Thyroid gland (tissue), 4 donors: Measurements from ENCODE around the gene RPL15.

Experiments
- POLR2A ChIP-seq, 2 donors: fragments of 450-650 bp; IDR thresholded peaks; one replicate each; pipeline ENCODE4 v1.6.1; 2017; ENCODE audit warnings: antibody characterized with exemption in 2 of 2, mild to moderate bottlenecking in 2 of 2, moderate library complexity in 1 of 2
- TF ChIP-seq, protein P1 (sequence below), 6 experiments: fragments of 200-600 bp in 3 of 6; fragments of 450-650 bp in 3 of 6; sonication (generic) in 3 of 6; IDR thresholded peaks; one replicate each; pipeline ENCODE4 v1.5.1; 2016 to 2019; ENCODE audit warnings: antibody characterized with exemption in 6 of 6, mild to moderate bottlenecking in 2 of 6, inconsistent platforms in 1 of 6, moderate library complexity in 1 of 6

GRCh38 chr3:23886311-23886710 is 30.6 kb upstream of the RPL15 start:
- TF ChIP-seq, protein P1, sequence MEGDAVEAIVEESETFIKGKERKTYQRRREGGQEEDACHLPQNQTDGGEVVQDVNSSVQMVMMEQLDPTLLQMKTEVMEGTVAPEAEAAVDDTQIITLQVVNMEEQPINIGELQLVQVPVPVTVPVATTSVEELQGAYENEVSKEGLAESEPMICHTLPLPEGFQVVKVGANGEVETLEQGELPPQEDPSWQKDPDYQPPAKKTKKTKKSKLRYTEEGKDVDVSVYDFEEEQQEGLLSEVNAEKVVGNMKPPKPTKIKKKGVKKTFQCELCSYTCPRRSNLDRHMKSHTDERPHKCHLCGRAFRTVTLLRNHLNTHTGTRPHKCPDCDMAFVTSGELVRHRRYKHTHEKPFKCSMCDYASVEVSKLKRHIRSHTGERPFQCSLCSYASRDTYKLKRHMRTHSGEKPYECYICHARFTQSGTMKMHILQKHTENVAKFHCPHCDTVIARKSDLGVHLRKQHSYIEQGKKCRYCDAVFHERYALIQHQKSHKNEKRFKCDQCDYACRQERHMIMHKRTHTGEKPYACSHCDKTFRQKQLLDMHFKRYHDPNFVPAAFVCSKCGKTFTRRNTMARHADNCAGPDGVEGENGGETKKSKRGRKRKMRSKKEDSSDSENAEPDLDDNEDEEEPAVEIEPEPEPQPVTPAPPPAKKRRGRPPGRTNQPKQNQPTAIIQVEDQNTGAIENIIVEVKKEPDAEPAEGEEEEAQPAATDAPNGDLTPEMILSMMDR (IDR thresholded peaks at IDR 0.05), result no peak
- no peak for TF ChIP-seq POLR2A (IDR thresholded peaks at IDR 0.05)
